T-cell (primary cell): Measurements from ENCODE around the gene FOXK2. TPM values are rescaled to one million over a fixed set of nuclear protein-coding genes. Genes with fewer than 3 reads are reported as not detected.
"Not testable (repeated sequence)": the region's sequence is repeated elsewhere in the genome, so short reads cannot be mapped to it uniquely, and the experiment has no call there.

Experiments
- ATAC-seq, 4 experiments: fragments of 200-7000 bp in 3 of 4; fragments of 150-1000 bp in 1 of 4; cut with Tn5 transposase; replicated peaks in 1 of 4; 1 replicate in 3 of 4; 2 replicates in 1 of 4; pipeline ENCODE4 v1.10.0; 2021; ENCODE audit warnings: moderate library complexity in 3 of 4, mild to moderate bottlenecking in 2 of 4, moderate number of reproducible peaks in 1 of 4
- CTCF ChIA-PET, 2 donors: fragments of 300-600 bp; sonication (Branson Sonifier 250); formaldehyde crosslinking; loops; one replicate each; lab custom pipeline; 2022; ENCODE audit warnings: antibody characterized with exemption in 2 of 2; lab: Charles Lee
- POLR2A ChIA-PET, 2 donors: fragments of 300-600 bp; sonication (Branson Sonifier 250); formaldehyde crosslinking; loops; one replicate each; lab custom pipeline; 2022; ENCODE audit warnings: antibody characterized with exemption in 2 of 2; lab: Charles Lee
- DNase-seq, 35 experiments: peaks; one replicate each; pipeline versions ENCODE4 v3.0.0 to v3.0.0-alpha.2; 2013 to 2023
- H3K27ac ChIP-seq: one replicate; pipeline ENCODE4 v1.5.1; 2013; ENCODE audit warnings: low read length
- H3K27me3 ChIP-seq, 2 experiments: replicated peaks in 1 of 2; 1 replicate in 1 of 2; 2 replicates in 1 of 2; pipeline versions ENCODE4 v1.6.1 to v1.7.0; 2013; ENCODE audit warnings: low read length in 1 of 2, mixed read lengths in 1 of 2; ENCODE audit not compliant: control insufficient read depth in 2 of 2, insufficient read depth in 2 of 2; ENCODE audit errors: extremely low read depth in 1 of 2
- H3K36me3 ChIP-seq, 2 donors: 1 replicate in 1 of 2; 2 replicates in 1 of 2; pipeline versions ENCODE4 v1.6.1 to v1.7.0; 2013; ENCODE audit warnings: low read length in 1 of 2; ENCODE audit not compliant: control insufficient read depth in 2 of 2, insufficient read depth in 1 of 2; ENCODE audit errors: extremely low read depth in 1 of 2
- H3K4me1 ChIP-seq, 2 experiments: 1 replicate in 1 of 2; 2 replicates in 1 of 2; pipeline versions ENCODE4 v1.6.1 to v1.7.0; 2013; ENCODE audit warnings: low read length in 2 of 2, mixed read lengths in 1 of 2; ENCODE audit not compliant: insufficient read depth in 2 of 2, control insufficient read depth in 1 of 2; ENCODE audit errors: extremely low read depth in 1 of 2
- H3K4me3 ChIP-seq, 2 donors: 1 replicate in 1 of 2; 2 replicates in 1 of 2; pipeline versions ENCODE4 v1.5.1 to v1.7.0; 2013; ENCODE audit warnings: mild to moderate bottlenecking in 2 of 2, low read length in 1 of 2, moderate library complexity in 1 of 2; ENCODE audit not compliant: control insufficient read depth in 1 of 2; ENCODE audit errors: extremely low read depth in 1 of 2
- H3K9me3 ChIP-seq: 2 replicates; pipeline ENCODE4 v1.7.0; 2013
- H3K27ac Mint-ChIP-seq, 2 donors: one replicate each; pipeline ENCODE4 v1.8.0; 2020 to 2021; ENCODE audit warnings: mild to moderate bottlenecking in 2 of 2, mixed read lengths in 2 of 2
- H3K27me3 Mint-ChIP-seq, 2 donors: one replicate each; pipeline ENCODE4 v1.8.0; 2021 to 2022; ENCODE audit warnings: mixed read lengths in 2 of 2
- H3K36me3 Mint-ChIP-seq: one replicate; pipeline ENCODE4 v1.8.0; 2021; ENCODE audit warnings: mixed read lengths
- H3K4me1 Mint-ChIP-seq, 3 donors: one replicate each; pipeline ENCODE4 v1.8.0; 2020 to 2022; ENCODE audit warnings: mixed read lengths in 3 of 3, mild to moderate bottlenecking in 1 of 3
- H3K4me3 Mint-ChIP-seq, 3 donors: one replicate each; pipeline ENCODE4 v1.8.0; 2020 to 2022; ENCODE audit warnings: mild to moderate bottlenecking in 3 of 3, mixed read lengths in 3 of 3, moderate library complexity in 3 of 3
- H3K9me3 Mint-ChIP-seq, 3 donors: one replicate each; pipeline ENCODE4 v1.8.0; 2020 to 2022; ENCODE audit warnings: mixed read lengths in 3 of 3
- WGBS: methylation state at CpG from one replicate; pipeline ENCODE4 v1.1.5; 2013; ENCODE audit warnings: missing lambda C conversion rate; ENCODE audit not compliant: insufficient coverage; 5-methylcytosine and 5-hydroxymethylcytosine counted together
- total RNA-seq, 35 experiments: library from RNA in 6 of 35; stranded (reverse) in 6 of 35; fragments of 120-200 nt in 1 of 35; gene quantifications; one replicate each; pipeline versions ENCODE4 v1.2.1 to v1.2.4 and lab custom pipeline; 2013 to 2026

Gene FOXK2
- total RNA-seq, 5 donors from 2014 or later (not counting 1 experiment from before 2014, with no cell fraction given) = 45.8 to 65.5 (median 61.9) TPM

DNA sequence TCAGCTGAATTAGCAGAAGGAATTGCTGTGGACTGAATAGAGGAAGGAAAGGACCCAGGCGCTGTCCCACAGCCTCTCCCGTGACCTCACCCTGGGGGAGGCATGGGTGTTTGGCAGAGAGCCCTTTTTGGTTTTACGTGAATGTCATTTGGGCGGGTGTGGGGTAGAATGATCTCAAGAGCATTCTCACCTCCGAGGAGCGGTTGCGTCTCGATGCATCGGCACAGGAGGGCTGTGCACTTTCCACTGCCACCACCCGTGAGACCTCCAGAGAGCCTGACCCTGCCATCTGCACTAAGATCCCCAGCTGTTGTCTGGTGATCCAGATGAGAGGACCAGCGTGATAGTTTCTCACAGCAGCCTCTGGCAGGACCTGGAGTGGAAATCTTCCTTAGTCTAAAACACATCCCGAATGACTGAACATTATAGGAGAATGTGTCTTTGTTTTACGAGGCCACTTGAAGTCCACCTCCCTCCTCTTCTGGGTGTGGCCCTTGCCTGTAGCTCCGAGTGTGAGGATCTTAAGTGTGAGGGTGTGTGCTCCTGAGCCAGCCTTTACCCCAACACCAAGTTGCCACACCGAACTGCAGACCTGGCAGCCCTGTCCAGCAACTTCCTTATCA, 29.3 kb downstream of the FOXK2 start:
- H3K4me3 Mint-ChIP-seq = no peak overlapping the region
- H3K36me3 Mint-ChIP-seq = peaks cover 3% of the 10 kb centered on the region
- ATAC-seq (no peak), DNase-seq (peak in 6 of 35 experiments; percentile 11 to 33 (median 16))
- ChIA-PET POLR2A (interaction anchor here in 1 of 2 donors (0.6 kb wide), 1 partner anchor 29 kb away, joined by 7 read pairs; no protein-coding TSS in a partner anchor), CTCF (interaction anchor here in 1 of 2 donors (0.6 kb wide), 1 partner anchor 199 kb away, joined by 4 read pairs; no protein-coding TSS in a partner anchor)
- peaks cover 55 to 68% (median 64%) of the 10 kb centered on the region in 3 donors for H3K4me1 Mint-ChIP-seq
- Histone ChIP-seq H3K4me1 (peaks cover 0 to 27% of the 10 kb centered on the region in 2 experiments), H3K9me3 (no peaks in the 10 kb centered on the region), H3K27me3 (no peaks in the 10 kb centered on the region), H3K36me3 (peaks cover 0 to 2% of the 10 kb centered on the region in 2 donors), H3K27ac (peak overlapping the region; percentile 5), H3K4me3 (no peak overlapping the region)
- peak overlapping the region in 1 of 2 donors; percentile 76 for H3K27ac Mint-ChIP-seq
- 68% methylated on average over 8 of the region's 15 CpGs for WGBS
- H3K9me3 Mint-ChIP-seq = no peaks in the 10 kb centered on the region
- no peaks in the 10 kb centered on the region for H3K27me3 Mint-ChIP-seq

- H3K27me3 Mint-ChIP-seq = no peaks in the 10 kb centered on the region
- Histone ChIP-seq H3K4me1 (peaks cover 0 to 26% of the 10 kb centered on the region in 2 experiments), H3K36me3 (no peaks in the 10 kb centered on the region), H3K4me3 (no peak overlapping the region), H3K27me3 (no peaks in the 10 kb centered on the region), H3K27ac (no peak overlapping the region), H3K9me3 (no peaks in the 10 kb centered on the region)
- ATAC-seq (peak; percentile 99 to 100 (median 100)), DNase-seq (peak; percentile 54 to 83 (median 74))
- peaks cover 49 to 52% (median 49%) of the 10 kb centered on the region in 3 donors for H3K4me1 Mint-ChIP-seq
- POLR2A ChIA-PET = no interaction called here
- no peak overlapping the region for H3K4me3 Mint-ChIP-seq
- CTCF ChIA-PET = interaction anchor here in 1 of 2 donors (1.1 kb wide), 1 partner anchor 19 kb away, joined by 3 read pairs; no protein-coding TSS in a partner anchor
- no peaks in the 10 kb centered on the region for H3K9me3 Mint-ChIP-seq
- peak overlapping the region in 1 of 2 donors; percentile 46 for H3K27ac Mint-ChIP-seq
- 90% methylated on average over 7 of the region's 13 CpGs for WGBS
- peaks cover 3% of the 10 kb centered on the region for H3K36me3 Mint-ChIP-seq
These were observed 32.4 kb downstream of the FOXK2 start for GRCh38 chr17:82551779-82552457.

- H3K4me1 Mint-ChIP-seq = peaks cover 42 to 50% (median 46%) of the 10 kb centered on the region in 3 donors
- no peak overlapping the region for H3K4me3 Mint-ChIP-seq
- no peaks in the 10 kb centered on the region for H3K27me3 Mint-ChIP-seq
- ATAC-seq (no peak), DNase-seq (no peak)
- Histone ChIP-seq H3K27ac (no peak overlapping the region), H3K4me1 (peaks cover 0 to 26% of the 10 kb centered on the region in 2 experiments), H3K4me3 (no peak overlapping the region), H3K27me3 (no peaks in the 10 kb centered on the region), H3K9me3 (no peaks in the 10 kb centered on the region), H3K36me3 (no peaks in the 10 kb centered on the region)
- peaks cover 3% of the 10 kb centered on the region for H3K36me3 Mint-ChIP-seq
- WGBS = 92% methylated on average over 13 of the region's 13 CpGs
- no peaks in the 10 kb centered on the region for H3K9me3 Mint-ChIP-seq
- peak overlapping the region in 1 of 2 donors; percentile 45 for H3K27ac Mint-ChIP-seq
- POLR2A ChIA-PET = no interaction called here
- CTCF ChIA-PET = no interaction called here
These were observed 33.0 kb downstream of the FOXK2 start for GRCh38 chr17:82552580-82552979.

DNA sequence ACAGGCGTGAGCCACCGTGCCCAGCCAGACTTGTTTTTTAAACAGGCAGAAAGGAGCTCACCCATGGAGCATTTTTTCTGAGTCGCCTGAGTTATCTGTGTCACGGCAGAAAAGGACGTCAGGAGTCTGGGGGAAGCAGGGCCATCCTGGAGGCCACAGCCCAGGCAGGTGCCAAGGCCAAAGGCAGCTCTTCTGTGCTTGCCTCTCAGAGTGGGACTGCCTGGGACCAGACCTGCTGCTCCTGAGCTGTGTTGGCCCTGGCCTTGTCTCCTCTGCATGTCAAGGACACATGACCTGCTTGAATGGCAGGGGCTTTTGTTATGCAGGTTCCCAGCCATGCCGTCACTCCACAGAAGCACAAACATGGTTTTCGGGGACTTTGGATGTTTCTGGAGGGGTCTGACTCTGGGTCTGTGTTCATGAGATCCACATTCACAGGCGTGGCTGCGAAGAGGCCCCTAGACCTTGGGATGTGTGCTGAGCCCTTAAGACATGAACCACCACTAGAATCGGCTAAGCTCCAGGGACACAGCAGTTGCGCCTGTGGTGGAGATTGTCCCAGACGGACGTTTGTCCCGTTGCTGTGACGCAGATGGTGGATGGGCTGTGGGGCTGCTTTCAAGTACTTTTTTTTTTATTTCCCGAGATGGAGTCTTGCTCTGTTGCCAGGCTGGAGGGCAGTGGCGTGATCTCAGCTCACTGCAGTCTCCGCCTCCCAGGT, 33.8 kb downstream of the FOXK2 start:
- Histone ChIP-seq H3K36me3 (peaks cover 0 to 4% of the 10 kb centered on the region in 2 donors), H3K27ac (no peak overlapping the region), H3K4me3 (no peak overlapping the region), H3K4me1 (peaks cover 0 to 26% of the 10 kb centered on the region in 2 experiments), H3K27me3 (no peaks in the 10 kb centered on the region), H3K9me3 (no peaks in the 10 kb centered on the region)
- WGBS = 88% methylated on average over 15 of the region's 18 CpGs
- ATAC-seq (no peak), DNase-seq (no peak)
- no peaks in the 10 kb centered on the region for H3K9me3 Mint-ChIP-seq
- no peak overlapping the region for H3K27ac Mint-ChIP-seq
- ChIA-PET CTCF (interaction anchor here (0.7 to 1.5 kb wide), 3 partner anchors 16 to 76 kb away, joined by 3 read pairs; no protein-coding TSS in a partner anchor), POLR2A (no interaction called here)
- no peaks in the 10 kb centered on the region for H3K27me3 Mint-ChIP-seq
- no peaks in the 10 kb centered on the region for H3K36me3 Mint-ChIP-seq
- H3K4me3 Mint-ChIP-seq = no peak overlapping the region
- H3K4me1 Mint-ChIP-seq = peaks cover 34 to 48% (median 46%) of the 10 kb centered on the region in 3 donors

DNA sequence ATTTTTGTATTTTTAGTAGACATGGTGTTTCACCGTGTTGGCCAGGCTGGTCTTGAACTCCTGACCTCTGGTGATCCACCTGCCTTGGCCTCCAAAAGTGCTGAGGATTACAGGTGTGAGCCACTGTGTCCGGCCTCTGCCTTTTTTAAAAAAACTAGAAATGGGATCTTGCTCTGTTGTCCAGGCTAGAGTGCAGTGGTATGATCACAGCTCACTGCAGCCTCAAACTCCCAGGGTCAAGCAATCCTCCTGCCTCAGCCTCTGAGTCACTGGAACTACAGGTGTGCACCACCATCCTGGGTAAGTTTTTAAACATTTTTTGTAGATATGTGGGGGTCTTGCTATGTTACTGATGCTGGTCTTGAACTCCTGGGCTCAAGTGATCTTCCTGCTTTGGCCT, 38.0 kb downstream of the FOXK2 start:
- H3K27ac ChIP-seq, H3K4me3 Mint-ChIP-seq, POLR2A ChIA-PET, H3K9me3 Mint-ChIP-seq, H3K4me3 ChIP-seq, H3K36me3 Mint-ChIP-seq, DNase-seq, CTCF ChIA-PET, H3K27me3 Mint-ChIP-seq, H3K36me3 ChIP-seq, H3K9me3 ChIP-seq, H3K27ac Mint-ChIP-seq, H3K27me3 ChIP-seq, ATAC-seq: not testable (repeated sequence)
- H3K4me1 ChIP-seq = peaks cover 0 to 26% of the 10 kb centered on the region in 2 experiments
- peaks cover 29 to 52% (median 42%) of the 10 kb centered on the region in 3 donors for H3K4me1 Mint-ChIP-seq
- WGBS = 93% methylated on average over 2 of the region's 2 CpGs
